Measurements from ENCODE around the gene TMEM214.

DNA sequence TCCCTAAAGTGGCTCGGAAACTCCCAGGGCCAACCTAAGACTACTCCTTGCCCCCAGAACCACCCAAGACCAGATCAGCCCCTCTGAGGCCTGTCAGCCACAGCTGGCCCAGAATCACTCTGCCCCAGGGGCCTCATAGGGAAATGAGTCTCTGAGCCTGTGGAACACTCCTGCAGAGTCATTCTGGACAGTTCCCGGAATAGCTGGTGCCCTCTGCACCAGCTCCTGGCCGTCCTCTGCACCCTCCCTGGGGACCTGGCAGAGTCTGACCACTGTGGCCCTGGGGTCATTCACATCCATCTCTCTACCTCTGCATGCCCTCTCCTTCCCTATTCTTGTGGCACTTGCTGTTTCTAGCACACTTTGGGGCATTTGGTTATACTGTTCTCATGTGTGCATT is 14.6 kb upstream of the TMEM214 start:
- TF ChIP-seq EZH2 (IDR thresholded peaks at IDR 0.05; ENCODE audit: borderline replicate concordance), result no peak
- no peak for TF ChIP-seq CTCF (IDR thresholded peaks at IDR 0.05; ENCODE audit: poor library complexity)
- no peak for TF ChIP-seq EZH2phosphoT487 (IDR thresholded peaks at IDR 0.05; ENCODE audit: low read depth, severe bottlenecking, unreplicated experiment)
